PFSK-1 (cell line): ENCODE data around the gene TRAK1.

ENCODE experiments used
- FOXP2 ChIP-seq: optimal IDR thresholded peaks from 2 replicates; pipeline ENCODE3; 2011; ENCODE audit warnings: borderline replicate concordance, control low read depth, inconsistent platforms; ENCODE audit not compliant: insufficient read depth; ENCODE audit errors: extremely low read length, extremely low read depth
- POLR2AphosphoS5 ChIP-seq: IDR thresholded peaks from 2 replicates; pipeline ENCODE4 v1.6.1; 2012; ENCODE audit warnings: low read depth, mild to moderate bottlenecking, control low read depth, low read length, moderate library complexity
- REST ChIP-seq, 2 experiments: IDR thresholded peaks; 2 replicates each; pipeline versions ENCODE4 v1.6.1 to v1.8.0; 2011 to 2012; ENCODE audit warnings: low read depth in 2 of 2, low read length in 2 of 2, control low read depth in 1 of 2, inconsistent platforms in 1 of 2, mild to moderate bottlenecking in 1 of 2, moderate library complexity in 1 of 2; ENCODE audit not compliant: insufficient read depth in 1 of 2
- SIN3A ChIP-seq: IDR thresholded peaks from 2 replicates; pipeline ENCODE4 v1.6.1; 2012; ENCODE audit warnings: mild to moderate bottlenecking, low read length, moderate library complexity, borderline replicate concordance; ENCODE audit not compliant: insufficient read depth
- TAF1 ChIP-seq: IDR thresholded peaks from 2 replicates; pipeline ENCODE4 v1.6.1; 2012; ENCODE audit warnings: low read length, control low read depth, borderline replicate concordance; ENCODE audit not compliant: insufficient read depth

TRAK1 gene

GRCh38 chr3:42102571-42102970, 11.4 kb downstream of the TRAK1 start:
- TF ChIP-seq TAF1 (no peak), REST (IDR thresholded peaks at IDR 0.05; ENCODE audit: insufficient read depth in 1 of 2, low read depth in 2 of 2, low read length in 2 of 2) (no peak), FOXP2 (no peak), SIN3A (no peak)

GRCh38 chr3:42106646-42107045, 15.5 kb downstream of the TRAK1 start:
- TF ChIP-seq TAF1 = no peak
- TF ChIP-seq FOXP2 = no peak
- TF ChIP-seq POLR2AphosphoS5 = no peak
- no peak for TF ChIP-seq REST (IDR thresholded peaks at IDR 0.05; ENCODE audit: insufficient read depth in 1 of 2, low read depth in 2 of 2, low read length in 2 of 2)
- no peak for TF ChIP-seq SIN3A

- TF ChIP-seq TAF1 (no peak), REST (IDR thresholded peaks at IDR 0.05; ENCODE audit: insufficient read depth in 1 of 2, low read depth in 2 of 2, low read length in 2 of 2) (no peak), FOXP2 (no peak), SIN3A (no peak), POLR2AphosphoS5 (no peak)
These were observed 19.5 kb downstream of the TRAK1 start for GRCh38 chr3:42110631-42111030.

GRCh38 chr3:42114130-42114725, 23.1 kb downstream of the TRAK1 start:
- TF ChIP-seq TAF1 (no peak), POLR2AphosphoS5 (no peak), FOXP2 (no peak), SIN3A (no peak), REST (IDR thresholded peaks at IDR 0.05; ENCODE audit: insufficient read depth in 1 of 2, low read depth in 2 of 2, low read length in 2 of 2) (no peak)

- TF ChIP-seq TAF1 = no peak
- no peak for TF ChIP-seq SIN3A
- TF ChIP-seq POLR2AphosphoS5 = no peak
- TF ChIP-seq FOXP2 = no peak
- TF ChIP-seq REST (IDR thresholded peaks at IDR 0.05; ENCODE audit: insufficient read depth in 1 of 2, low read depth in 2 of 2, low read length in 2 of 2) = no peak
These were observed 24.1 kb downstream of the TRAK1 start for GRCh38 chr3:42115215-42115614.
